ENCODE data around the gene SFMBT2.
"Not testable (repeated sequence)": the region's sequence is repeated elsewhere in the genome, so short reads cannot be mapped to it uniquely, and the experiment has no call there.

SFMBT2 gene

DNA sequence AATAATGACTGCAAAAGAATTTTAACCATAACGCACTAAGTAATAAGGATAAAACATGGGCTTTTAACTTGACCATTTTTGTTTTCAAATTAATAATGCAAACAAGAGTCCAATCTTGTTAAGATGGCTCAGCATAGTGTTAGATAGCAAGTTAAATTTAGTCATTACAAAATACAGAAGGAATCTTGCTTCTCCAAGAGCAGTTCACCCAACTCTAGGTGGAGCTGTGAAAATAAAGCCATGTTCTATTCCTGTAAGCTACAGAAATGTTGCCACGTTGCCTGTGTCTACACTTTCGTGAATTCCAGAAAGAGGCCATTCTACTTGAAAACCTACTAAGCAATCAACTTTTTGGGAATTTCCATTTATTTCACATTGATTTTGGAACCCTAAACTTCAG lies 191.9 kb downstream of the SFMBT2 start:
- DNase-seq (ENCODE audit: low read depth), result no peak

DNA sequence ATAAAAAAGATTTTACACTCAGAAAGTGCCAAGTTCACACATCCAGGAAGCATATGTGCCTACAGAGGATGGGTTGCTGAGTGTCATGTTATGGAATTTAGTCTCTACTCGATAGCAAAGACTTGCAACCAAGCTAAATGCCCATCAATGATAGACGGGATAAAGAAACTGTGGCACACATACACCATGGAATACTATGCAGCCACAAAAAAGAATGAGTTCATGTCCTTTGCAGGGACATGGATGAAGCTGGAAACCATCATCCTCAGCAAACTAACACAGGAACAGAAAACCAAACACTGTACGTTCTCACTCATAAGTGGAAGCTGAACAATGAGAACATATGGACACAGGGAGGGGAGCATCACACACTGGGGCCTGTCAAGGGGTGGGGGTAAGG lies 198.1 kb downstream of the SFMBT2 start:
- DNase-seq (ENCODE audit: low read depth), result not testable (repeated sequence)

DNA sequence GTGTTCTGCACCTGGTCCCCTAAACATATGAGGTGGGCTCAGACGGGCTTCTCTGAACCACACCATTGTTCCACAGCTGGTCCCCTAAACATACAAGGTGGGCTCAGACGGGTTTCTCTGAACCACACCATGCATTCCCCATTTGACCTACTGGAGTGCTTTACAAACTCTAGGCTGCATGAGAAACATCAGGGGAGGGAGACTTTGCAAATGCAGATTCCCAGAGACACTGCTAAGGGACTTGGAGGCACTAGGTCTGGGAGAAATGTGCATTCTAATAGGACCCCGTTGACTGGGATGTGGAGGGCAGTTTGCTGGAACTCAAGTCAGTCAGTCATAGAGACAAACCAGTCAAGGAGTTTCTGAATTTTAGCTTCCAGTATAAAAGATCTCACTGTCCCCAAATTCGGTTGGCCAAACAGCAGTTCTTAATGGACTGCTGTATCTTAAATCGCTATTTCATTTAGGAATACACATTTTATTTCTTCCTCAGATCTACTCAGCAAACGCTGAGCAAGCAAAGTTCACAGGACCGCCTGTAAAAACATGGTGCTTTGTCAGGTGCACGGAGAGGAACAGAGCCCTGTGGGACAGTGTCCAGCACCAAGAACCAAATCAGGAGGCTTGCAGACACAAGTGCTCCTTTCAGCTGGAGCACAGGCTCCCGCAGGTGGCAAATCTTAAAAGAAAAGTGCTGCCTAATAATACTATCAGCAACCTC lies 198.8 kb downstream of the SFMBT2 start:
- DNase-seq (ENCODE audit: low read depth), result no peak

DNA sequence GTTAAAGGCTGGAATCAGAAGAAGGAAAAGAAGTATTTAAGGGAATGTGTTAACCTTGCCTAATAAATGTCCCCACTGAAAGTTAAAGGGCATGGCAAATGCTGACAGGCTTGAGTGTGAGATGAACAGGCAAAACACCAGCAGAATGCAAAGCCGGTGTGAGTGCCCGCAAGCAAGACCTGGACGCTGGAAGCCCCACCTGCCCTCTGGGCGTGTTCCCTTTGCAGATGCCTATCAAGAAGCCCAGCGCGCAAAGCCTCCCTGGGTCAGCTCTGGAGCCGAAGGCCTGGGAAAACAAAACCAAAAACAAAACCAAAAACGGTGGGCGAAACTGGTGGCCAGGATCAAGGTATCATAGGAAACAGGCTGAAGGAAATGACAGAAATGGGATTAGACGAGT lies 200.3 kb downstream of the SFMBT2 start:
- no peak for DNase-seq (ENCODE audit: low read depth)

DNA sequence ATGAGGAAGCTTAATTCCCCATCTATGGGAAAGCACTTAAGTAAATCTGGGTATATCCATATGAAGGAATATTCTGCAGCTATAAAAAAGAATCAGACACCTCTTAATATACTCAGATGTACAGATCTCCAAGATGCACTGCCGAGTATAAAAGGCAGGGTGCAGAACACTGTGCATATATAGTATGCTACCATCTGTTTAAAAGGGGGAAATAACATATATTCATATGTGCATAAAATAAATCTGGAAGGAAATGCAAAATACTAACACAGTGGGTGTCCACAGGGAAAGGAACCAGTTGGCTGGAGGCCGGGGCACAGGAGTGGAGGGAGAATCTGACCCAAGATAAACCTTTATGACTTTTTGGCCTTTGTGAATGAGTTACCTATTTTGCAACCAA lies 201.4 kb downstream of the SFMBT2 start:
- no peak for DNase-seq (ENCODE audit: low read depth)

DNA sequence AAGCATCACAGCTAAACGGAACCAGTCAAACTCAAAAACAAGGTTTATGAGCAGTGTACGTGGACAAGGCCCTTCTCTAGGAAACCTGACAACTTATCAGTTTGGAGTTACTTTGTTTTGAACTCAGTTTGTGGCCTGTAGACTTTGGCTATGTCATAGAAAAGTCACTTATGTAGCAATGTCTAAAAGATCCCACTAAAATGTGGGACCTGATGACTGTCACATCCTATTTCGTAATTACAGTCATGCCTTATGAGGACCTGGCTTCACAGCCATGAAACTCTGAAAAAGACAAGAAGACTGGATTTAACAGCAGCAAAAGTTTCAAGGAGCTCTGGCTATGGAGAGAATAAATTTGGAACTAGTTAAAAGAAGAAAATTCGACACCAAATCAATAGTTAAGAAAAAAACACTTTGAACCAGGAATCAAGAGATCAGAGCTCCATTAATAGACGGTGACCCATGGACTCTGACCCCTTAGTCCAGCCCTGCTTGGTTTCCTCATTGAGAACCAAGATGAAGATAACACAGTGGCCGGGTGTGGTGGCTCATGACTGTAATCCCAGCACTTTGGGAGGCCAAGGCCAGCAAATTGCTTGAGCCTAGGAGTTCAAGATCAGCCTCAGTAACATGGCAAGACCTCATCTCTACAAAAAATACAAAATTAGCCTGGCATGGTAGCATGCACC lies 204.3 kb downstream of the SFMBT2 start:
- no peak for DNase-seq (ENCODE audit: low read depth)

DNA sequence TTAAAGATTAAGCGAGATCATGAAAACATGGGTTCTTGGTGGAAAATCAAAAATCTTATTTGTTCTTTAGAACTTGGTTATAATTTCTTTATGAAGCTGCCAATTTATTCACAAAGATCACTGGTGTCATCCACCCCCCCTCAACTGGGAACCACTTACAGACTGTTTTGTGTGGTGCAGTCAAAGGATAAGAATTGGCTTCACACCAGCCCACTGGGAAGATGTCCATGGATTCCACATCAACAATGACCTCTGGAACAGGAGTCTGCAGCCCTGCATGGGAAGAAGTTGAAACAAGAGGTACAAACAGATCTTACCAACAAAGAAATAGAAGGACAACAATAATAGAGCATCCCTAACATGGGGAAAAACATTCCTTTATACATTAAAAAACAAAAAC lies 205.2 kb downstream of the SFMBT2 start:
- DNase-seq (ENCODE audit: low read depth), result no peak

DNA sequence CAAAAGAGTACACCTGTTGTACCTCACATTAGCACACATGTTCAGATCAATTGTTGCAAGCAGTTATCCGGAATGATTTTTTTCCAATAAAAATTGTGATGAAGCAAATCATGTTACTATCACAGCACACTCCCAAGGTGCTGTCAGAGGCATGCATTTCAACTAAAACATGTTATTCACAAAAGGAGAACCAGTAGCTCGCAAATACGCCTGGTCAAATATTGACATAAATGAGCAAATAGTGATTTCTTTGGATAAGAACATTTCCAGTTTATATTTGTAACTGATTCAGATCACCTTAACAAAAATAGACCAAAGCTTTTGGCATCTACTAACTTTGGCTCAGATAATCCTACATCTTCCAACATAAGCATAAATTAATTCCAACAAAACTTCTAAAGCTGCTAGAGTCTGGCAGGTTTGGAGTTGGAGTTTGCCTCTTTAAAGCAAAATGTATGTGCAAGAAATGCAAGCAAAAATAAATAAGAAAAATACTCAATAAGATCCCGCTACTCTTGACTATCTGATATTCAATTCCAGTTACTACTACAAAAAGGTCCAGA lies 208.0 kb downstream of the SFMBT2 start:
- no peak for DNase-seq (ENCODE audit: low read depth)

DNA sequence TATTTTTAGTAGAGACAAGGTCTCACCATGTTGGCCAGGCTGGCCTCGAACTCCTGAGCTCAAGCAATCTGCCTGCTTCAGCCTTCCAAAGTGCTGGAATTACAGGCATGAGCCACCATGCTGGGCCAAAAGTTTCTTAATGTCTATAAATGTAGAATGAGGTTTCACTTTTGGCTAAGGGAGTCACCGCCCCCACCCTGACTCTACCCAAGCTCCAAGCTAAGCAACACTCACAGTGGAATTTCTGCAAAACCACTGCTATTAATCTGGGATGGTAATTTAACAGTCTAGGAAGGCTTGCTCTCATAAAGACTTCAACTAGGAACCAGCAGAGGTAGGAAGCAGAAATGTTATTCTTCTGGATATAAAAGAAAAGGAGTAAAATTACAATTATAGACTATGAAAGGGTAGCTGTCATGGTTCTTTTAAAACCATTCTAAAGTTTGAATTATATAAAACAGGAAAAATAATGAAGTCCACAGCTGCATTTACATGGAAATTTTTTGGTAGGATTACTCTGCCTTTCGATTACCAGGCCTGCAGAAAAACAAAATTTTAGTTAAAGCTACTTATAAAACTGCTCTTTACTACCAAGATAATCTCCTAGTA lies 211.6 kb downstream of the SFMBT2 start:
- DNase-seq (ENCODE audit: low read depth), result no peak

DNA sequence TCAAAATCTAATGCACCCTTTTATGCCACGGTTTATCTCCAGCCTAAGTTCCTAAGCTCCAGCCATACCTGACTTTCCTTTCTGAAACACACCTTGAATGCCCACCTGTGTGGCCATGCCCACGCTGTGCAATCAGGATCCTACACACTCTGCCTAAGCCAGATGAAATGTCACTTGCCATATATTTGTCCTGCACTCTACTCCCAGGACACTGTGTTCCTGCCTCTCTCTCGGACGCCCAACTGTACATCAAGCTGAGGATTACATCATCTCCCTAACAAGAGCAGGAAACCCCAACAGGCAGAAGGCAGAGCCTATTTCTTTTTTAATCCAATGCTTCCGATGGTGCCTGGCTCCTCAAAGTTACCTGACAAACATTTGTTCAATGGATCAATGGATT lies 214.6 kb downstream of the SFMBT2 start:
- DNase-seq (ENCODE audit: low read depth), result no peak

DNA sequence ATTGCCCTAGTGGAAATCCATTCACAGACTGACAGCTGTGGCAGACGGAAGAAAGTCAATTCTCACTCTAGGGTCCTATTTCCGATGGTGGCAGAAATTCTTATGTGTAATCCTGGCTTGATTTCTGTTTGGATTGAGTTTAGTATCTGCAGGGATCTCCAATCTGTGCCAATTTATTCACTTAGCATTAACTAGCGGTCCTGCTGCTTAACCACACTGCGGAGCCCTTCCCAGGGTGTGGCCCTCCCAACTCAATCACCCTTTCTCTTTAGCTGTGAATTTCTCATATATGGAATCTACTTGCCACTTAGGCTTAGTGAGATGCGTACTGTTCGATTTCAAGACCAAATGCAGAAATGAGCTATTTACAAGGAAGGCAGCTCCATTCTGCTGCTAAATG lies 215.7 kb downstream of the SFMBT2 start:
- no peak for DNase-seq (ENCODE audit: low read depth)

DNA sequence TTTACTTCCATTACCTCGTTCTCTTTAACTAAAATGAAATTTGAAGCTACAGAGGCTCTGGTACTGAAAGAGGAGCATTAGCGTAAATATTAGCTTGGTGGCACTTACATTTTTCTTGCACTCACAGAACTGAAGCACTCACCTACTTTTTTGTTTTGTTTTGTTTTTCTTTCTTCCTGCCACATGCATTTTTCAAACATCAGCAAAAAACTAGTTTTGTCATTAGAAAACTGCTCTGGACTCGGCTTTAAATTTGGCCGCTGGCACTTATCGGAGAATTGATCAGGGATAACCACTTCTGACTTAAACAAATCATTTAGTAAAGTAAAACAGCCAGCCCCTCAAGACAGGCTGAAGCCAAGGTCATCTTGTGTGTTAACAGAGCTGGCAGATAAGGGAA lies 216.3 kb downstream of the SFMBT2 start:
- no peak for DNase-seq (ENCODE audit: low read depth)

DNA sequence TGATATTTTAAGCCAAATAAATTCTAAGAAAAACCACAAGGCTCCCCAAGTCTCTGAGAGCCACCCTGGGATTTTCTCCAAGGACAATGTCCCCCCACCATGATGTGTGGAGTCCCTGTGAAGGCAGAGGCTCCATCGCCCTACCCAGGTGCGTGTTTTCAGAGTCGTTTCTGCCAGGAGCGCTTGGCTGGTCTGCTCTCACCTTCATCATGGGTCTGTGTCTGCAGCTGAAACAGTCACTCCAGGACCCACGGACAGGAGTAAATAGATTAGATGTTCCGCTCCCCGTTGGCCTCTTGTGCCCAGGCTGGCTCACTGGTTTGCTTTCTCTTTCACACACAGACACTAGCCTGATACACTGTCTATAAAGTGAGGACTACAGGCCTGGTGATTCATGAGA lies 217.5 kb downstream of the SFMBT2 start:
- no peak for DNase-seq (ENCODE audit: low read depth)

DNA sequence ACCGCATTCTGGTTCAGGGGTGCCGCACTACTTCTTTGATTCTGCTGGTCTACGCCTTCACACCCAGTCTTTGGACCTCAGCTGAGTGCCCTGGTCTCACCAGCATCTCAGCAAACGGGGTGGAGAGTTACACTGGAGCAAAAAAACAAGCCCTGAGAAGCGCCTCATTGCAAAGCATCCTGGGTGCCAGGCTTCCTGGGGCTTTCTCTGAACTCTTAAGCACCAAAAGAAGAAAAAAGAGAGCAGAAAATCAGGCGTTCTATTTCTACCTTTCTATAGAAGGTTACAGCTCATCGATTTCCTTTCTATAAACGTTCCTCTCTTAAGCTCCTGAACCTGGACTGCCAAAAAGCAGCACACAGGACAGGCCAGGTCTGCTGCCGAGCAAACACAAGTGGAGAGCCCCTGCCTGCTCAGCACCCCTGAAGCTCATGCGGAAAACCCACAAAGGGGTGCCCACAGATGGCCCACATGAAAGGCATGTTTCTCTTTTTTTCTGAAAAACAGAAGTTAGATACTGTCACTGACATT lies 217.9 kb downstream of the SFMBT2 start:
- DNase-seq (ENCODE audit: low read depth), result no peak

DNA sequence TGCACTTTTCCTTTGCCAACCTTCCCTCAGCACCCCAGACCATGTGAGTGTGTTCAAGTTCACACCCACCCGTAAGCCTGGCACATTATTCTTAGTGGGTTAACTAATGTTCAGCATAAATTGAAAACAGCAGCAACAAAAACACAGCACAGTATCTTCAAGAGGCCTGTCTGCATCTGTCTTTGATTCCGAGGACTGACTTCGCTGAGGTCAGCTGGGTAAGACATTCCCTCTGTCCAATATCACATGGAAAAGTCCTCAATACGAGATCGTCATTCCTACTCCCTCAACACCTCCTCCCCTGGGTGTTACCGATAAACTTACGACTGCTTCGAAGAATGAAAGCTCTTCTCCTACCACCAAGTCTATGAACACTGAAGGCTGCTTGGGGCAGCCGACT lies 218.8 kb downstream of the SFMBT2 start:
- no peak for DNase-seq (ENCODE audit: low read depth)

DNA sequence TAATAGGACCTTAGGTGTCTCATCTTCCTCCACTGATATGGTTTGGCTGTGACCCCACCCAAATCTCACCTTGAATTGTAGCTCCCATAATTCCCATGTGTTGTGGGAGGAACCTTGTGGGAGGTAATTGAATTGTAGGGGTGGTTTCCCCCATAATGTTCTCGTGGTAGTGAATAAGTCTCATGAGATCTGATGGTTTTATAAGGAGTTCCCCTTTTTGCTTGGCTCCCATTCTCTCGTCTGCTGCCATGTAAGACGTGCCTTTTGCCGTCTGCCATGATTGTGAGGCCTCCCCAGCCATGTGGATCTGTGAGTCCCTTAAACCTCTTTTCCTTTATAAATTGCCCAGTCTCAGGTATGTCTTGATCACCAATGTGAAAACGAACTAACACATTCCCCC lies 220.1 kb downstream of the SFMBT2 start:
- DNase-seq (ENCODE audit: low read depth), result not testable (repeated sequence)

DNA sequence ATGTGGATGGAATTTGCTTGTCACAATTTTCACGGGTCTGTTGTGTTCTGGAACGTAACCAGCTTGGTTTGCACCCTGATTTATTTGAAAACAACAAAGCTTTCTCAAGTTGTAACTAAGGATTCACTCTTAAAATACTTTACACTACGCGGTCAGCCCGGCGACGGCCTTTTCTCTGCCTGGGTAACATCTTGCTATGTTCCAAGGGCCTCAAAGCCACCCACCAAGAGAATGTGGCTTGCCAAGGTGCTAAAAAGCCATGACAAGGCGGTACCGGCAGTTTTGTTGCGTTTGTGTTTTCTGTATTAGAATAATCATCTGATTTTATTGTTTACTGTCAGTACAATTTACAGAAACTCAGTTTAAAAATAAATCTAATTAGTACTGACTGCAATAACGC lies 220.9 kb downstream of the SFMBT2 start:
- DNase-seq (ENCODE audit: low read depth), result no peak

DNA sequence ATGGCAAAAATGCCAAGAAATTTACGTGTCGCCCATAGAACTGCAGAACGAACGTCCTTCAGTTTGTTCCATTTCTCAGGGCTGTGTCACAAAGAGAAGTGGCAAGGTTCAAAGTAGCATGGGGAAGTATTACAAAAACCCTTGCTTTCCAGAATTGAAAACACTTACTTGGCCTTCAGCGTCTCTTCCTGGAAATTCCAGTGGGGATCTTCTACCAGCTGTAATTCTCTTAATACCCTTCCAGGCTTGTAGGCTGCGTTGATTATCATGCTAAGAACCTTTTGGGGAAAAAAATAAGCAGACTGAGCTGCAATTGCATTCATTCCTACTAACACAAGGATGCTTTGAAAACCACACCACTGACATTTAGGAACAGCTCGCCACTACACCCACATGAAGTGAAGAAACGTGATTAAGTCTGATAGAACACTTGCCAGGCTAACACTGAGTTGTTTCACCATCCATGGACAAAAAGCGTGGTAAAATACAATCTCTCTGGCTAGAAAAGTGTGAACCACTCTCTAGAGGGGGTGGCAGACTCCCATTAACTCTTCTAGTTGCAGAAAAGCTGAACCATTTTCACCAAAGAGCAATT lies 222.3 kb downstream of the SFMBT2 start:
- DNase-seq (ENCODE audit: low read depth), result no peak

DNA sequence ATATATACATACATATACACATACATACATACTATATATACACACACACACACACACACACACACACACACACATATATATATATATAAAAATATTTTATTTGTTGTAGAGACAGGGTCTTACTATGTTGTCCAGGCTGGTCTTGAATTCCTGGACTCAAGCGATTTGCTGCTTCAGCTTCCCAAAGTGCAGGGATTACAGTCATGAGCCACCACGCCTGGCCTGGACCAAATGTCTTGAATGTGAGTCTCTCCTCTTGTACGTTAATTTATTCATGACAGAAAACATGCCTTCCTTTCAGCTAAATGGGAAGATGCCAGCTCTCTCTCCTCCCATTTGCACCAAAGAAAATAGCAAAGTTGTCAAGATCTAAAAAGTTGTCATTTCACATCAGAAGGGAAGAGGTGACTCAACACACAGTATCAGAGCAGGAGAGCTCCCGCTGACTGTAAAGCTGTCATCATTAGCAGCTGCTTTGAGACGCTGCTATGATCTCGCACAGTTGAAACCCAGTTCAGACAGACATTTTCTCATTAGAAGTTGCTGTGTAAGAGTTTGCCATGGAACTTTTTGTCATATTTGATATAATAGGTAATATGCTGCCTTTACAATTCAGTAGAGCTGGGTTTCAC lies 224.3 kb downstream of the SFMBT2 start:
- DNase-seq (ENCODE audit: low read depth), result no peak

DNA sequence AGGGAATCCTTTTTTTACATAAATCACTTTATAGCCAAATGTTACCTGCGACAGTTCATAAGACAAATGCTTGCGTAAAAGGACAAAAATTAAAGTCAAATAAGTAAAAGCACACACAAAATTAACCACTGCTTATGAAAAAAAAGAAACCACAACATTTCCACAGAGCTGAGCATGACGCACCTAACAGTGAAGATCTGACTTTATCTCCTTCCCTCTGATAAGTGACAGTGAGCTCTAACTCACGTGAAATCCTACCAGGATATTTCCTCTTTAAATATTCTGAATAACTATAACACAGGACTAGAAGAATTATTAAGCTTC lies 225.5 kb downstream of the SFMBT2 start:
- DNase-seq (ENCODE audit: low read depth), result no peak

DNA sequence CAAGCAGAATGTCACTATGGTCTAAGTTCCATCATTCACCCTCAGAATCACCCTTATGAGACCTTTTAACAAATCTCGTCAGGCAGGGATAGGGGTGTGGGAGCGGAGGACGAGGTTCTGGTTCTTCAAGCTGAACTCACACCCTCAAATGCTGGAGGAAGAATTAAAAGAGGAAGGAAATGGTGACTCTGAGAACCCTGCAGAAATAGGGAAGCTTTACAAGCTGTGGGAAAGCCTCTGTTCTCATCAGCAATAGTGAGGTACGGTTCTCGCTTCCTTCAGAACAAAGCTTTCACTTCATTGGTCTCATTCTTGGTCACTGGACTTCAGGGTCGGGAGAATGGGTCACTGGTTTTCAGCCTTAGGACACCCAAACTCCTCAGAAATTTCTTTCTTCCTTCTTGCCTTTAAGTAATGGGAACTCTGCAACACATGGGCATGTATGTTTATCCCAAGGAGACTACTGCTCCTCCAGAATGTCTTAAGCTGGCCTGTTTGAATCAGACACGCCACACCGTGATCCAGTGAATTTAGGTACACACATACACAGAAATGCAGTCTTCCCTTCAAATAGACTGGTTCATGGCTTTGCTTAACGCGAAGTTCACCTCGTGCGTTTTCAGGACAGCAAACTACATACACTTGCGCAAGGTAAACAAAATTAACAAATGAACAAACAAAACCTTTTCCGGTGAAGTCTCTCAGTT lies 226.0 kb downstream of the SFMBT2 start:
- no peak for DNase-seq (ENCODE audit: low read depth)

DNA sequence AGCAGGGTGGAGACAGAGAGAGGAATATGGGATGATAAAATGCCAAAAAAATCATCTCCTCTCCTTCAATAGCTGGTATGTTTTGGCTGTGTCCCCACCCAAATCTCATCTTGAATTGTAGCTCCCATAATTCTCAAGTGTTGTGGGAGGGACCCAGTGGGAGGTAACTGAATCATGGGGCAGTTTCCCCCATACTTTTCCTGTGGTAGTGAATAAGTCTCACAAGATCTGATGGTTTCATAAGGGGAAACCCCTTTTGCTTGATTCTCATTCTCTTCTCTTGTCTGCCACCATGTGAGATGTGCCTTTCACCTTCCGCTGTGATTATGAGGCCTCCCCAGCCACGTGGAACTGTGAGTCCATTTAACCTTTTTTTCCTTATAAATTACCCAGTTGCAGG lies 226.7 kb downstream of the SFMBT2 start:
- not testable (repeated sequence) for DNase-seq (ENCODE audit: low read depth)

All from CMK (cell line).